Germinal center (tissue), 1 donor: Measurements from ENCODE around the gene DAO.

ENCODE experiments used
- DNase-seq: peaks from one replicate; pipeline ENCODE4 v3.0.0; 2012; ENCODE audit warnings: mixed read lengths, low spot score

The DAO gene

DNA sequence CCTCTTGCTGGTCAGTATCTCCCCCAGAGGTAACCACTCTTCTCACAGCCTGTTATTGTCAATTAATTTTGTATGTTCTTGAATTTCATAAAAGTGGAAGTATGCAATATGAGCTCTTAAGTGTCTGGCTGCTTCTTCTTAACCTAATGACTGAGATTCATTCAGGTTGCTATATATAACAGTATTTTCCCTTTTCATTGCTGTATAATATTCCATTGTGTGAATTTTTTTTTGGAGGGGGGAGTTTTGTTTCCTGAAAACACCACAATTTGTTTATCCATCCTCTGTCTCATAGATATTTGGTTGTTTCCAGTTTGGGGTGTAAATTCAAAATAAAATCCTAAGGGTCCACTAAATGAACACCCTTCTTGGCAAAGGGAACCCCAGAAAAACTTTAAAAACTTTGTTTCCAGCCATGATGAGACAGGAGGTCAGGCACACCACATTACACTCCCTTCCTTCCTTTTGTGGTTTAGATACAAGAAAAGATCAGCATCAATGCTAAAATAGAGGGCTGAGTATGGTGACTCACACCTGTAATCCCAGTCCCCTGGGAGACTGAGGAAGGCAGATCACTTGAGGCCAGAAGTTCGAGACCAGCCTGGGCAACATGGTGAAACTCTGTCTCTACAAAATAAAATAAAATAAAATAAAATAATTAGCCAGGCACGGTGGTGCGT lies 4.1 kb upstream of the DAO start:
- DNase-seq, result no peak

DNA sequence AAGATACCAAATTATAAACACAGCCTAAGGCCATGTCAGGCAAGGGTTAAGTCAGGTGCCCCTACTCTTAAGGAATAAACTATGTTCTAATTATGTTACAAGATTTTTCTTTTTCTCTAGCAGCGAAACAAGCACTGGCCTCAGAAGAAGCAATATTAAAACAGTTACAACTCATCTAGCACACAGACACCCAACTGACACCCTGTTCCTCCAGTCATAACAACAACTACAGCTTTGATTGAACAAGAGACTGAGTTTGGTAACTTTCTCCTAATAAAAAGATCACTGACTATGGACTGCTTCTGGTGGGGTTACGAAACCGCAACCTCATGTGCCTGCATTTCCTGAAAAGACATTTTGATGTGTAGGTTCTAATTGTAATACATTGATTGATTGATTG lies 3.3 kb upstream of the DAO start:
- DNase-seq, result no peak

DNA sequence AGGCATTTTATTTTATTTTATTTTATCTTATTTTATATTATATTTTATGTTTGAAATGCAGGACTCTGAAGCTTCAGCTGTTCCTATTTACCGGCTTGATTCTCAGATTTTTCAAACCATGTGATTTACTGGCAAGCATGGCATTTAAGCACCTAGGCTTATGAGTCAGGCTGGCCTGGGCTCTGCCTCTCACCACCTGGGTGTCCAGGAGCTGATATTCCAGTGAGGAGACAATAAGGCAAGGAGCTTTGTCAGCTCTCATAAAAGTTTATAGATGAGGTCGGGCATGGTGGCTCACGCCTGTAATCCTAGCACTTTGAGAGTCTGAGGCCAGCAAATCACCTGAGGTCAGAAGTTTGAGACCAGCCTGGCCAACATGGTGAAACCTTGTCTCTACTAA lies 2.1 kb downstream of the DAO start:
- DNase-seq, result no peak

DNA sequence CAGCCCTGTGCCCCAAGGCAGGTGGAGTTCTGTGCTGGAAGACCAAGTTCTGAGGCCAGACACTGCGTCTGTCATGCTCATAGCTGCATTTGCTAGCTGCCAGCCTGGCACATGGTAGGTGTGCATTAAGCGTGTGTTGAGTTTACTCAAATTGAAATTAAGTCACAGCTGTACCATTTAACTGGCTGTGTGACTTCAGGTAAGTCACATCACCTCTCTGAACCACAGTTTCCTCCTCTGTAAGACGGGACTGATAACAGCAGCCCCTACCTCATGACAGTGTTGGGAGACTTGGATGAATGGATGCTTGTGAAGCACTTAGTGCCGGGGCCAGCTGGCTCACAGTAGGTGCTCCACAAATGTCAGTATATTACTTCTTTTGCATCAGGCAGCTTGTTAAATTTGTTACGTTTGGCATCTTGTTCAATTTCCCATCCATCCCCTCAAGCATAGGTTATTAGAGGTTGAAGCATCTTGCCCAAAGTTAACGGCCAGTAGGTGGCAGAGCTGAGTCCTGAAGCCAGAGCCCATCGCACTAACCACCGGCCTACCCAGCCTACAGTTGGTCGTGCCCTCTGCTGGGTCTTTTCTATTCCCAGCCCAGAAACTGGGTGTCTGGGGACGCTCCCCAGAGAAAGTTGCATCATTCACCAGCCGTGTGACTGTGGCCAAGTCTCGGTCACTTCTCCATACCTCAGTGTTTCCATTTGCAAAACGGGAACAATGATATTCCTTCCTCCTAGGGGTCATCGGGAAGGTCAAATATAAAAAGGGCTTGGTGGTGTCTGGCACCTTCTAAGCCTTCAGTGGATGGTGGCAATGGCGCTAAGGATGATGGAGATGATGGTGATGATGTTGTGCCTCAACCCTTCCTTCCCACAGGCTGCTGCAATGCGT lies 4.5 kb downstream of the DAO start:
- DNase-seq, result peak; percentile 64

DNA sequence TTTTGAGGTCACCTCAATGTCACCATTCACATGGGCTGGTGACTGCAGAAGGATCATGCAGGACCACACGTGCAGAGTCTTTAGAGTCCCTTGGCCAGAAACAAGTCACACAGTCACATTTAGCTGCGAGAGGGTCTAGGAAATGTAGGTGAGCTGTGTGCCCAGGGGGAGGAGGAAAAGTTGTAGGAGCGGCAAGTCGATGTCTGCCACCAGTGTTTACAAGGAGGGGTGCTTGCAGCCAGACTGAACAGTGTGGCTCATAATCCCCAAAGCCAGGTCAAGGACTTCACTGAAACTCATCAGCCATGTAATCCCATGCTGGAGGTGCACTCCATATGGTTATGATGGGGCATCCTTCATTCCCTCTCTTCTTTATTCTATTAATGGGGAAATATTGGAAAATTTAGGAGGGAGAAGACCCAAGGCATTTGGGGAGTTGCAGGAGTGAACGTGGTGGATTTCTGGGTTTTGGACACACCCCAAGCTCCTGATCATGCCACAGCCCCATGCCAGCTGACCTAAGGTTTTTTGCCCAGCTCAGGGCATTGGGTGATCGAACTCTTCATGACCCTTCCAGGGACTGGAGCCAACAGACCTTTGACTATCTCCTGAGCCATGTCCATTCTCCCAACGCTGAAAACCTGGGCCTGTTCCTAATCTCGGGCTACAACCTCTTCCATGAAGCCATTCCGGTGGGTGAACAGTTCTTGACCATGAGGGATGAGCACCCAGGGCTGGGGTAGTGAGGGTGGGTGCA lies 7.2 kb downstream of the DAO start:
- DNase-seq, result no peak

DNA sequence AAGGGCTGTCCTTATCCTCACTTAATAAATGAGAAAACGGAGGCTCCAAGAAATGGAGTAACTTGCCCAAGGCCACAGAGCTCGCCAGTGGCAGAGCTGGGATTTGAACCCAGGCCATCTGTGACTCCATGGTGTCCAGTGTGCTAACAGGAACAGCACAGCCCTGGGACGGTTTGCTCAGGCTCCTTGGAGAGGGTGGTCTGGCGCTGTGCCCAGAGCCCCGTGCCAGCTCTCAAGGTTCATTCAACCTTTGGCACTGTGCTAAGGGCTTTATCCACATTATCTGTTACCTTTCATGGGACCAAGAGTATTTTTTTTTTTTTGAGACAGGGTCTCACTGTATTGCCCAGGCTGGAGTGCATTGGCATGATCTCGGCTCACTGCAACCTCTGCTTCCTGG lies 8.1 kb downstream of the DAO start:
- DNase-seq, result no peak

DNA sequence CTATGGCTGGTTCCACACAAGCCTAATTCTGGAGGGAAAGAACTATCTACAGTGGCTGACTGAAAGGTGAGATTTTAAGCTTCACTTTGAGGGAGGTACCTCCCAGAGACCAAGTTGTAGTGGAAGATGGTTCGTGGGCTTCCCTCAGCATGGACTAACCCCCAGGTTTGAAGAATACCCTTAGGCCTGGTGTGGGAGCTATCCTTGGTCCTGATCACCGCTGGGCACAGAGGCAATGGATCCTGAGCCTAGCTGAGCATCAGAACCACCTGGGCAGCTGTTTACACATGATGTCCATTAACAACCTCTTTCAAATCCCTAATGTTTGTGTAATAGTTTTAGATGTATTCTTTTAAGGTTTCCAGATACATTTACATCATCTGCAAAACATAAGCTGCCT lies 10.3 kb downstream of the DAO start:
- no peak for DNase-seq

DNA sequence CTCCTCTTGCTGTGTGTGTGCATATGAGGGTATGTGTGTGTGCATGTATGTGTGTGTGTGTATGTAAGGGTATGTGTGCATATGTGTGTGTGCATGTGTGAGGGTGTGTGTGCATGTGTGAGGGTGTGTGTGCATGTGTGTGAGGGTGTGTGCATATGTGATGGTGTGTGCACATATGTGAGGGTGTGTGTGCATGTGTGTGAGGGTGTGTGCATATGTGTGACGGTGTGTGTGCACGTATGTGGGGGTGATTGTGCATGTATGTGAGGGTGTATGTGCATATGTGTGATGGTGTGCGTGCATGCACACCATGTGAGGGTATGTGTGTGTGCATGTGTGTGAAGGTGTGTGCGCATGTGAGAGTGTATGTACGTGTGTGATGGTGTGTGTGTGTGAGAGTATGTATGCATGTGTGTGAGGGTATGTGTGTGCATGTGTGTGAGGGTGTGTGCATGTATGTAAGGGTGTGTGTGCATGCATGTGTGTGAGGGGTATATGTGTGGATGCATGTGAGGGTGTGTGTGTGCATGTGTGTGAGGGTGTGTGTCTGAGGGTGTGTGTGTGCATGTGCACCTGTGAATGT lies 15.4 kb downstream of the DAO start:
- DNase-seq, result no peak

DNA sequence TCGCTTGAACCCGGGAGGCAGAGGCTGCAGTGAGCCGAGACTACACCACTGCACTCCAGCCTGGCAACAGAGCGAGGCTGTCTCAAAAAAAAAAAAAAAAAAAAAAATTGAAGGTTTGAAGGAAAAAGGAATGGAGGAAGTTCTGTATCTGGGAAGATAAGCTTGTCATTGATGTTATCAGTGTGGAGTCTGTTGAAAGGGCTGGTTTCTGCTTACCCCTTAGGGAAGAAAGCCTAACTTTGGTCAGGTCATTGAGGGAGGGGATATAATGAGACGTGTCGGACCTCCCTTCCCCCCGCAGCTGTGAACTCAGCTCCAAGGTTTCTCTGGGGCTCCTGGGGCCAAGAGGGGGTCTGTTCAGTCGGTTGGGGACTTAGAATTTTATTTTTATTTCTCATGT lies 16.4 kb downstream of the DAO start:
- DNase-seq, result no peak

DNA sequence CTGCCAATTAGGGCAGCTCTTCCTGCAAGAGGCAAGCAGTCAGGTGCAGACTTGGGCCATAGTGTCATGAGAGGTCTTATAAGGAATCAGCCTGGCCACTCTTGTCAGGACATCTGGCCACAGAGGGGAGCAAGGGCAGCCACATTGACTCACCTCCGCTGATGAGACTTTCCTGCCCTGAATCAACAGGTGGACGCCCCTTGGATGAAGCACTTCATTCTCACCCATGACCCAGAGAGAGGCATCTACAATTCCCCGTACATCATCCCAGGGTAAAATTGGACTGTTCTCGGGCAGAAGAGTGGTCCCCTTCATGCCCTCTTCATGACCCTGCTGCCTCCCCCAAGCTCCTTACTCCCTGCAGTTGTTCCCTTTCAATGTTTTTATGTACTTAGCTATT lies 16.9 kb downstream of the DAO start:
- no peak for DNase-seq

DNA sequence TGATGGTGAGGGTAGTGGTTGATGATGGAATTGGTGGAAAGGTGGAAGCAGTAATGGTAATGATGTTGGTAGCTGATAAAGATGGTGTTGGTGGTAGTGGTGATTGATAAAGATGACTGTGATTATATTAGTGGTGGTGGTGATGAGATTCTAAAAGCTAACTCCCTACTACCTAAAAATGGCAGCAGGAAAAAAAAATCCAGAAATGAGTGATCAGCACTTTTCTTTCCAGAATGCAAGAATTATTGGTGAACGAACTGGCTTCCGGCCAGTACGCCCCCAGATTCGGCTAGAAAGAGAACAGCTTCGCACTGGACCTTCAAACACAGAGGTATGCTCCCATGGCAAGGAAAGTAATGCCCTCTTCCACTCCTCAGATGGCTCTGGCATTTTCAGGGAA lies 19.3 kb downstream of the DAO start:
- DNase-seq, result no peak

DNA sequence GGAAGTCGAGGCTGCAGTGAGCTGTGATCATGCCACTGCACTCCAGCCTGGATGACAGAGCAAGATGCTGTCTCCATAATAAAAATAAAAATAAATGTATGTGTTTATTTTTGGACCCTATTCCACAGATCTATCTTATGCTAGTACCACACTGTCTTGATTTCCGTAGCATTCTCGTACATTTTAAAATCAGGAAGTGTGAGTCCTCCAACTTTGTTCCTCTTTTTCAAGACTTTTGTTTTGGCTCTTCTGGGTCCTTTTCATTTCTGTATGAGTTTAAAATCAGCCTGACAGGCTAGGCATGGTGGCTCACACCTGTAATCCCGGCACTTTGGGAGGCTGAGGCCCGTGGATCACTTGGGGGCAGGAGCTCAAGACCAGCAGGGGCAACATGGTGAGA lies 25.8 kb downstream of the DAO start:
- peak; percentile 22 for DNase-seq

DNA sequence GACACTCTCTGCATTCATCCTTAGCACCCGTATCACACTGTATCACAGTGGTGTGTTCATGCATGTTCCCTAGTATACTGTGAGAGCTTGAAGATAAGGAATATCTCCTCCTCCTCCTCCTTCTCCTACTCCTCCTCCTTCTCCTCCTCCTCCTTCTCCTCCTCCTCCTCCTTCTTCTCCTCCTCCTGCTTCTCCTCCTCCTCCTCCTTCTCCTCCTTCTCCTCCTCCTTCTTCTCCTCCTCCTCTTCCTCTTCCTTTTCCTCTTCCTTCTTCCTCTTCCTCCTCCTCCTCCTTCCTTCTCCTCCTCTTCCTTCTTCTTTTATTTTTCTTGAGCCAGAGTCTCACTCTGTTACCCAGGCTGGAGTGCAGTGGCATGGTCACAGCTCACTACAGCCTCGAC lies 27.1 kb downstream of the DAO start:
- DNase-seq, result no peak

DNA sequence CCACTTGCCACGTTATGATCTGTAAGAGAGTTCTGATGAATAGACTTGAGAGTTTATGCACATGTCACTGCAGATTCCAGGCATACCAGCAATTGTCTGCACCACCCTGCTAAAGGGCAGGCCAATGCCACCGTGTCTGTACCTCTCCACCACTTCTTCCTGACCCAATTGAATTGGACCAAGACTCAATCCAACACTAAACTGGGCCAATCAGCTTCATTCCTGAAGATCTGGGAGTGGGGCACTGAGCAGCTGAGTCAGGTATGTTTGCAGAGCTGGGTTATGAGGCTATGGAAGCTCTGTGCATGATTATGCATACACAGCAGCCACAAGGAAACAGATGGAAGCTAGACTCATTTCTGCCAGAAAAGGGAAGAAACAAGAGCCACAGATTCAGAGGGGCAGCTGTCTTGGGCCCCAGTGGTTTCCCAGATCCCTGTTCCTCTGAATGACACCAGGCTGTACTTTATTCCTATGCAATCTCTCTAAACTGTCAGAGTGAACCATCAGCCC lies 28.0 kb downstream of the DAO start:
- DNase-seq, result no peak

DNA sequence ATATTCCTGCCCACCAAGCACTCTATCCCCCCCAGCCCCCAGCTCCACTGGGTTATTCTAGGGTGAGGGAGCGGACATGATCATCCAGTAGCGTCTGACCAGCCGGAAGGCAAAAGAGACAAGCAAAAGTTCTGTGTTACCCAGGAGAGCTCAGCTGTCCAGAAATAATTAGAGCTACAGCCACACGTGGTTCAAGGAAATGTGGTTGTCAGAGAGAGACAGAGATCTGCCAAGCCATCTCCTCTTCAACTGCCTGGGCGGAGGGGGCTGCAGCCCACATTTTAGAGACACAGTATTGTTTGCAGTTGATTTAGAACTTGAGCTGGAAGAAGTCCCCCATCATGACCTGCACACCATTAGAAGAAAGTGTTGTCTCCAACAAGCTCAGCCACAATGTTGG lies 30.4 kb downstream of the DAO start:
- DNase-seq, result no peak

DNA sequence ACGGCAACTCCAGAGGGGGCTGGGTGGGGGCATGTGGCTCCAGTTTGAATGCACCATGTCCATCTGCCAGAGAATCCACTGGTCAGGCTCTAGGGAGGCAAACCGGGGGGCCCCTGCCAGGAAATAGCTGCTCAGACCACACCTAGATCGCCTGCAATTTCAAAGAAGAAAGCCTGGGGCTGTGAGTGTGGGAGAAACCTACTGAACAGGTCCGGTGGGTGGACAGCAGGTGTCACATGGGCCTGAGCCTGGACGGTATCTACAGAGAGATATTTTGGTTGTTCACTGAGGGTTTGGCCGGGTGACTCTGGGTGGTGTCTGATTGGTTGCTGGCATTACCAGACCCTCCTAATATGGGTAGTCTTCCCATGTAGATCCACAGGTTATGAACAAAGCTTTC lies 32.0 kb downstream of the DAO start:
- DNase-seq, result no peak

DNA sequence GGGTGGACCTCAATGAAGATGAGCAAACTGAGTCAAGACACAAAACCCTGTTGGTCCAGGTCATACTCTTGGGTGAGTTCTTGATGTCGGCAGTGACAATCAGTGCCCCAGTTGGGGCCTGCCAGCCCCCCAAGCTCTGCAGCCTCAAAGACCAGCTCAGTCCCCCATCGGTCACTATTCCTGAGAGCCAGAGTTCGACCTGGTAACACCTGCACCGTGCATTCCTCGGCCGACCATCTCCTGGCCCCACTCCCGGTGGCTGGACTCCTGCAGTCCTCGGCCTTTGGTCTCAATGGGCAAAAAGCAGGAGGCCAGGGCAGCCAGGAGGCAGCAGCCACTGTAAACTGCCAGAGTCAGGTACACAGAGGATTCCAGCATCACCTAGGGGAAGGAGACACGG lies 32.5 kb downstream of the DAO start:
- no peak for DNase-seq

DNA sequence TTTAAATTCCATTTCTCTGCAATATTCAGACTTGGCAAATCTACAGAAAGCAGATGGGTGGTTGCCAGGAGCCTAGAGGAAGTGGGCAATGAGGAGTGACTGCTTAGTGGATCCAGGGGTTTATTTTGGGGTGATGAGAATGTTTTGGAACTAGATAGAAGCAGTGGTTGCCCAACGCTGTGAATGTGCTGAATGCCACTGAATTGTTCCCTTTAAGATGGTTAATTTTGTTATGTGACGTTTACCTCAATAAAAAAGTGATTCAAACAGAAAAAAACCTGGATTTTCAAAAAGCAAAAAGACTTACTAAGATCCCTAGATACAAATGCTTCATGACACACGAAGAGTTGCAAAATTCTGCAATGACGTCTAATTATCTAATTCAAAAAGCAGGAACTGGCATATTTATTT lies 34.2 kb downstream of the DAO start:
- DNase-seq, result no peak

DNA sequence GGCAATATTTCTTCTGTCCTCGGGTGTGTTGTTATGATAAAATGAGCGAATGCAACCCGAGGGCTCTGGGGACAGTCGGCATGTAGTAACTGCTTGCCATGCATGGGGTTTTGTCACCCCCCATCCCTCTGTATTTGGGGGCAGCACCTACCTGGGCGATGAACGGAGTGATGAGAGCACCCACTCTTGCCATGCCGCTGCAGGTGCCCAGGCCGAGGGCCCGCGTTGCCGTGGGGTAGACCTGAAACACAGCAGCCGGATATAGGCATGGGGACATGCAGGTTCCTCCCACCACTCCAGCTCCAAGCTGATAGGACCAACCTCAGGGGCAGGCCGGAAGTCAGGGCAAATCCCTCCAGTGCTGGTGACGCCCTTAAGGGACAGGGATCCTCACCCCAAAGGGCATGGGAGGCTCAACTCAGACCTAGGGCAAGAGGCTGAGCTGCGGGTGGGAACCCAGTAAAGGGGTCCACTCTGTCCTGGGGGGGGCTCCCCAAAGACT lies 35.8 kb downstream of the DAO start:
- no peak for DNase-seq

DNA sequence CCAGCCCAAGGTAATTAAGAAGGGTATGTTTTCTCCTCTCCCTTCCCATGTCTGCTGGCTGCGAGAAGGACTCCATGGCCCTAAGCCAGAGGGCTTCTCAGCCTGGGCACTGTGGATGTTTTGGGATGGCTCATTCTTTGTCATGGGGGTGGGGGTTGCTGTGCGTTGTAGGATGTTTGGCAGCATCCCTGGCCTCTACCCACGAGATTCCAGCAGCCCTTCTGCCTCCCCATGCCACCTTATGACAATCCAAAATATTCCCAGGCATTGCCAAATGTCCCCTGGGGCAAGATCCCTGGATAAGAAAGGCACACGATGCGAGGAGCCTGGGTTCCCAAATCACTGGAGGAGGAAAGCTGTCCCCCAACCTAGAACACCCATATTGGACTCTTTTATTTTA lies 36.4 kb downstream of the DAO start:
- DNase-seq, result no peak

DNA sequence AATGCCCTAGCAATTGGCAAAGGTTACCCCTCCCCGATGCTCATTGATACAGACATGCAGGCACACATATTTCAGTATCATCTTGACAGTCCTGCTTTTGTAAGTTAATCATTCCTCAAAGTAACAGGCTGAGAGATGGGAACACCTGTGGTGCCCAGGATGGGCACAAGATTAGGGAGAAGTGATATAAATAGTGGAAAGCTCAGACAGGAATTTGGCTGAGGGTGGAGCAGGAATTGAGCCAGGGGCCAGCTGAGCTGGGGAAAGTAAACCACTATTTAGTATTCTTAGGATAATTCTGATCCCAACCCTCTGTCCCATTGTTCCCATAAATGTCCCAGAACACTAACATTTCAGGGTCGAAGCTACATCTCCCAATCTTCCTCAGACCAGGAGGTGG lies 38.3 kb downstream of the DAO start:
- DNase-seq, result no peak

DNA sequence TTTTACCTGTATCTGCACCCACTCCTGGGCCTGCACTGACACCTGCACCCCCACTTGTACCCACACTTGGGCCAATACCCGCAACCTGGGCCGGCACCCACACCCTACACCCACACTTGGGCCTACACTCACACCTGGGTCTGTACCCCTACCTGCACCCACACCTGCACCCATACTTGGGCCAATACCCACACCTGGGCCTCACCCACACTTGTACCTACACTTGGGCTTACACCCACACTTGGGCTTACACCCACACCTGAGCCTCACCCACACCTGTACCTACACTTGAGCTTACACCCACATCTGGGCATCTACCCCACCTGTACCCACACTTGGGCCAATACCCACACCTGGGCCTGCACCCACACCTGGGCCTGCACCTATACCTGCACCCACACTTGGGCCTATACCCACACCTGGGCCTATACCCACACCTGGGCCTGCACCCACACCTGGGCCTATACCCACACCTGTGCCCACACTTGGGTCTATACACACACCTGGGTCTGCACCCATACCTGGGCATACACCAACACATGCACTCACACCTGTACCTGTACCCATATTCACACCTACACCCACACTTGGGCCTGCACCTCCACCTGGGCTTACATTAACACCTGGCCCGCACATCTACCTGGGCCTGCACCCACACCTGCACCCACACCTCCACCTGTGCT lies 39.2 kb downstream of the DAO start:
- DNase-seq, result no peak
